ENCODE measurements around the gene FAM117A. TPM values are rescaled to one million over a fixed set of nuclear protein-coding genes. Genes with fewer than 3 reads are reported as not detected.

The FAM117A gene
- polyA plus RNA-seq, 2 of the 4 experiments (the other 2 are of a cell fraction), result 1.8 TPM

GRCh38 chr17:49741692-49742076 lies 22.2 kb downstream of the FAM117A start:
- ChIA-PET CTCF (interaction anchor here (0.6 to 2.8 kb wide), 7 partner anchors 9 to 257 kb away, joined by 3 to 15 read pairs (median 4); partner anchors contain the start of gene SLC35B1), POLR2A (no interaction called here)
- no peaks in the 10 kb centered on the region for H3K9me3 ChIP-seq
- no peak for TF ChIP-seq MAZ (IDR thresholded peaks at IDR 0.05; ENCODE audit: borderline replicate concordance, low read depth, low read length)
- TF ChIP-seq HES2 (IDR thresholded peaks at IDR 0.05), result no peak
- no peak for TF ChIP-seq SREBF2 (IDR thresholded peaks at IDR 0.05)
- TF ChIP-seq JUN (IDR thresholded peaks at IDR 0.05), result no peak
- no peak for TF ChIP-seq ZC3H11A (IDR thresholded peaks at IDR 0.05)
- 24% methylated on average over 3 of the region's 3 CpGs for WGBS (ENCODE audit: missing lambda C conversion rate)
- ATAC-seq (no peak), FAIRE-seq (no peak), DNase-seq (ENCODE audit: low read depth in 1 of 2, low spot score in 1 of 2) (no peak)
- H3K4me1 ChIP-seq, result no peaks in the 10 kb centered on the region
- H3K27ac ChIP-seq, result no peak overlapping the region
- no peak overlapping the region for H3K4me2 ChIP-seq
- H3K4me3 ChIP-seq, result no peak overlapping the region

- ChIA-PET CTCF (interaction anchor here (0.9 to 2.7 kb wide), 6 partner anchors 9 to 258 kb away, joined by 3 to 8 read pairs (median 5); no protein-coding TSS in a partner anchor), POLR2A (no interaction called here)
- DNase-seq (ENCODE audit: low read depth in 1 of 2, low spot score in 1 of 2), result no peak
- TF ChIP-seq FOSL2 (IDR thresholded peaks at IDR 0.05) (no peak), FOSL2 (CRISPR knock-in tag; IDR thresholded peaks at IDR 0.05) (0 out of 2 replicates have a peak, but pooled peaks have one; percentile 6), JUN (IDR thresholded peaks at IDR 0.05) (no peak)
- 40% methylated on average over 5 of the region's 5 CpGs for WGBS (ENCODE audit: missing lambda C conversion rate)
- H3K4me1 ChIP-seq, result no peaks in the 10 kb centered on the region
- no peak for ATAC-seq
- FAIRE-seq, result no peak
- no peak overlapping the region for H3K4me3 ChIP-seq
- H3K27ac ChIP-seq, result no peak overlapping the region
- H3K4me2 ChIP-seq, result no peak overlapping the region
- H3K9me3 ChIP-seq, result no peaks in the 10 kb centered on the region
Observed at GRCh38 chr17:49741009-49741691, 22.8 kb downstream of the FAM117A start.

GRCh38 chr17:49739641-49740271 lies 24.2 kb downstream of the FAM117A start:
- no peaks in the 10 kb centered on the region for H3K9me3 ChIP-seq
- FAIRE-seq, result no peak
- H3K4me3 ChIP-seq, result no peak overlapping the region
- TF ChIP-seq BHLHE40 (IDR thresholded peaks at IDR 0.05; ENCODE audit: low read depth, low read length) (no peak), ATOH8 (CRISPR knock-in tag; IDR thresholded peaks at IDR 0.05; ENCODE audit: low read depth) (no peak), ELK1 (IDR thresholded peaks at IDR 0.05; ENCODE audit: low read depth, low read length) (no peak), MAX (IDR thresholded peaks at IDR 0.05) (no peak), PBX3 (IDR thresholded peaks at IDR 0.05) (no peak), NR3C1 (IDR thresholded peaks at IDR 0.05) (no peak), CBX2 (IDR thresholded peaks at IDR 0.05; ENCODE audit: borderline replicate concordance, low read depth) (no peak), JUN (IDR thresholded peaks at IDR 0.05) (no peak), TP53 (CRISPR knock-in tag; IDR thresholded peaks at IDR 0.05) (no peak), JUNB (IDR thresholded peaks at IDR 0.05) (no peak), ZC3H11A (IDR thresholded peaks at IDR 0.05) (no peak), CHD2 (IDR thresholded peaks at IDR 0.05; ENCODE audit: low read length, partially characterized antibody) (no peak), NPAS2 (CRISPR knock-in tag; IDR thresholded peaks at IDR 0.05; ENCODE audit: borderline replicate concordance) (no peak), ZNF302 (CRISPR knock-in tag; IDR thresholded peaks at IDR 0.05) (no peak), HOXB5 (CRISPR knock-in tag; IDR thresholded peaks at IDR 0.05) (no peak), ZFP36 (IDR thresholded peaks at IDR 0.05; ENCODE audit: borderline replicate concordance, partially characterized antibody) (no peak)
- DNase-seq (ENCODE audit: low read depth in 1 of 2, low spot score in 1 of 2), result no peak
- ATAC-seq, result no peak
- H3K4me1 ChIP-seq, result no peaks in the 10 kb centered on the region
- ChIA-PET POLR2A (no interaction called here), CTCF (interaction anchor here (0.6 to 2.7 kb wide), 9 partner anchors 10 to 834 kb away, joined by 3 to 7 read pairs (median 4); partner anchors contain the start of gene SLC35B1)
- H3K4me2 ChIP-seq, result no peak overlapping the region
- H3K27ac ChIP-seq, result no peak overlapping the region
- 61% methylated on average over 7 of the region's 7 CpGs for WGBS (ENCODE audit: missing lambda C conversion rate)
